ENCODE results near the gene LZTR1.
A peak's percentile ranks its signal among the peaks of the same experiment; 100 is the strongest.

LZTR1 gene

GRCh38 chr22:21010426-21011113 is 28.5 kb downstream of the LZTR1 start:
- no peak for TF ChIP-seq CTCF (IDR thresholded peaks at IDR 0.05; ENCODE audit: extremely low read depth, missing control alignments)
- DNase-seq (ENCODE audit: low spot score) = no peak

GRCh38 chr22:21012446-21013407 is 30.6 kb downstream of the LZTR1 start:
- DNase-seq (ENCODE audit: low spot score) = no peak
- TF ChIP-seq CTCF (IDR thresholded peaks at IDR 0.05; ENCODE audit: extremely low read depth, missing control alignments) = no peak

GRCh38 chr22:21013657-21014201 is 31.6 kb downstream of the LZTR1 start:
- DNase-seq (ENCODE audit: low spot score) = no peak
- no peak for TF ChIP-seq CTCF (IDR thresholded peaks at IDR 0.05; ENCODE audit: extremely low read depth, missing control alignments)

- peak; percentile 90 for DNase-seq (ENCODE audit: low spot score)
- TF ChIP-seq CTCF (IDR thresholded peaks at IDR 0.05; ENCODE audit: extremely low read depth, missing control alignments) = no peak
Observed at GRCh38 chr22:21014202-21014725, 32.2 kb downstream of the LZTR1 start.

GRCh38 chr22:21014726-21015465 is 32.8 kb downstream of the LZTR1 start, which contains the start of gene P2RX6:
Gene P2RX6, plus strand, starts transcription at chr22:21015165. Its CDS starts 10 bp downstream, at chr22:21015175.
- no peak for TF ChIP-seq CTCF (IDR thresholded peaks at IDR 0.05; ENCODE audit: extremely low read depth, missing control alignments)

GRCh38 chr22:21015466-21016006 is 33.4 kb downstream of the LZTR1 start:
- no peak for TF ChIP-seq CTCF (IDR thresholded peaks at IDR 0.05; ENCODE audit: extremely low read depth, missing control alignments)
- no peak for DNase-seq (ENCODE audit: low spot score)

More at GRCh38 chr22:21014726-21015465, 32.8 kb downstream of the LZTR1 start, which contains the start of gene P2RX6:
- no peak for DNase-seq (ENCODE audit: low spot score)
